HG03442 (cell line): Measurements from ENCODE around the gene KLRF2.

Experiments used
- ATAC-seq: cut with Tn5 transposase; IDR thresholded peaks from one replicate; pipeline ENCODE4 v1.9.1; 2021; ENCODE audit warnings: mild to moderate bottlenecking, moderate library complexity; ENCODE audit not compliant: unreplicated experiment

The KLRF2 gene

DNA sequence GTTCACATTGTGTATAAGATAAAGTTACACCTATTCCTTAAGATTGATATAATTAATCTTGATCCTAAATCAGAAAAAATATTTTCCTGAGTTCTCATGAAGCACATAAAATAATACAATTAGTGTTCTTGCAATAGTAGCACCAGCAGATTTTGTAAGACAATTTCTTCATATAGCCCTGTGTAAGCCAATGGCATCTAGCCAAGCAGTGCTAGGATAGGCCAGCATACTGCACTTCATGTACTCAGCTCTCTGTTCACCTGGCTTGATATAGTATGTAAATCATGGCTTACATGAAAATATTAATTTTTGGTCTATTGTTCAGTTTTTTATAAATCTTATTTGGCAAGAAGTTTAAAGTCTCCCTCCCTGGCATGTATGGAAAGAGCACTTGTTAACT lies 1.9 kb downstream of the KLRF2 start:
- no peak for ATAC-seq

DNA sequence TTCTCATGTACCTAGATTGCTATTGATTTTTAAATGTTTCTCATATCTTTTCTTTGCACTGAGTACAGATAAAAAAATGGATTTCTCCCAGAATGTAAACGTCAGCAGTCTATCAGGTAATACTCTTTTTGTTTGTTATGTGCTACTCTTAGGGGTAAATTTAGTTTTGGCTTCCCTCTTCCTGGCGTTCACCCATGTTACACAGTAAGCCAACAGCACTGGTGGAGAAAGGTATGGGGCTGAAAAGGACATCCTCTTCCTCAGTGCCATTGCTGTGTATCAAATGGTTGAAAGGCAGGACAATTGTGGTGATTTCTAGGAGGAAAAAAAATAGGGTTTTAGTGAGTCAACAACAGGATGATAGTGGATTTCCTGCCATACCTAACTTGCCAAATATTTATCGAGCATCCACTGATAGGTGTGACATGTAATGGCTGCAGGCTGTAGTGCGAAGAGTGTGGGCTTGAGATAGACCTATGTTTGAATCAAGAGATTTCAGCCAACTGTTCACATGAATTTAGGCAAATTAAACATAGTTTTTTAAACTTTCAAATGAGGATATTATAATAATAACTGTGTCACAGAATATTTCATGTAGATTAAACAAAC lies 7.5 kb downstream of the KLRF2 start:
- no peak for ATAC-seq

DNA sequence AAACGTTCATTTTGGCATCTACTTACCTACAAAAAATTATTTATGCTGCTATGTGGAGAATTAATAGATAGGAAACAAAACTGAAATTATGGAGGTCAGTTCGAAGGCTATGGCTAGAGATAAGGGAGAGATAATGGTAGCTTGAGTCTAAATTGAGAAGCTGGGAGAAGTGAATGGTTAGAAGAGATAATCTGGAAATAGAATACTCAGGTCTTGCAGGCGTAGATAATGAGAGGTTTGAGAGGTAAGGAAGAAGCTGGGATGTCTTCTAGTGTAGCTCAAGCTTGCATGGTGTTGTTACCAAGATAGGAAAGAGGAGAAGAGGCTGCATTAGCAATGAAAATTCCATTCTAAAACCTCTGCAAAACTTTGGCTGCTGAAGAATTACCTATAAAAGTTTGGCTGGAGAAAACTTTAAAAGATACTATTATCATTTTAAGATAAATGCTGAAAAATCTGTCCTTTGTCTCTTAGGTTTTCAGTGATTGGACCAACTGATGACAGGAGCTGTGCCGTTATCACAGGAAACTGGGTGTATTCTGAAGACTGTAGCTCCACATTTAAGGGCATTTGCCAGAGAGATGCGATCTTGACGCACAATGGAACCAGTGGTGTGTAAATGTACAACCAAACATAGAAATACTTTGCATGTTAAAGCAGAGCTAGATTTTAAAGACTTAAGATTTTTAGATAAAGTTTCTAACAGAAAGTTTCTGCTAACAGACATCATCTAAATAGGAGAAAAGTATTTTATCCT lies 14.1 kb downstream of the KLRF2 start:
- no peak for ATAC-seq

DNA sequence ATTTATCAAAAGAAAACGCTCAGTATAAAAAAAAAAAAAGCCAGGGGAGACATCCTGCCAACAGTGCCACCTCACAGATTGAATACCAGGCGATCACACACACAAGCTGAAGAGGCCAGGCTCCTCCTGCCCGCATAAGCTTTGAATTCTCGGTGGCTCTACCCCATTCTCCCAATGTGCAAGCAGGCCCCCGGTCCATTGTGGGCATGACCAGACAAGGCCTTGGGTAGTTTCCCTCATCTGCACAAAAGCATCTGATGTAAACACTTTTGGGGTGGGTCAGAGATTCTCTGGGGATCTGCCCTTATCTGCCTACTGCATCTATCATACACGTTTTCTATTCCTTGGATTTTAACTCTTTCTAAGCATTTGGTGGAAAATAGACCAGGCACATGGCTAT lies 16.2 kb downstream of the KLRF2 start:
- no peak for ATAC-seq

DNA sequence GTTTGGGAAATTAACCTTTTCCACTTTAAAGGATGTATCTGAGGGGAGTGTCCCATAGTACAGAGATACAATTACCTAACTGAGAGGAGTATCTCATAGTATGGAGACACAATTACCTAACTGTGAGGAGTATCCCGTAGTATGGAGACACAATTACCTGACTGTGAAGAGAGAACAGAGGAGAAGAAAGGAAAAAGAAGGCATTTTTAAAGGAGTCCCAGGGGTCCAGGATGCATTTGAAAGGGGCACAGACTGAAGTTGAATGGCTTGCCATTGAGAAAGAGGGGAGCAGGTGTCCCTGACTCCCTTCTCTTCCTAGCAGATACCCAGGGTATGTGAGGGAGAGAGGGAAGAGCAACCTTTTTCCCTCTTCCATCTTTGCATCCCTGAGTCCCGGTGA lies 17.9 kb downstream of the KLRF2 start:
- no peak for ATAC-seq

DNA sequence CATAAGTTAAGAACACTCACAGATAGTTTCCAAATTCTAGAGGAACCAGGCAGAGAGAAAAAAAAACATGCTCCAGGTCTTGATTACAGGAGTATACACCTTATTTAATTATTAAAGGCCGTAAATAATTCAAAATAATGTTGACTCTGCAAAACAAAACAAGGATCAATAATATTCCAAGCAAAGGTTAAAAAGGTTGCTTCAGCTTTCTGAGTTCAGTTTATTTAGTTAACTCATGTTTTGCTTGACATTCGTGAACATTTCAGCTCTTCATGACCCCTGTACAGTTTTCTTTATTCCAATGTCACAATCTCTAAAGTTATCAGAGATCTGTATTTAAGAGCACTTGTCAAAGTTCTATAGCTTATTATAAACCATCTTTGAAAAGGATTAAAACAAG lies 19.6 kb downstream of the KLRF2 start:
- ATAC-seq = no peak

DNA sequence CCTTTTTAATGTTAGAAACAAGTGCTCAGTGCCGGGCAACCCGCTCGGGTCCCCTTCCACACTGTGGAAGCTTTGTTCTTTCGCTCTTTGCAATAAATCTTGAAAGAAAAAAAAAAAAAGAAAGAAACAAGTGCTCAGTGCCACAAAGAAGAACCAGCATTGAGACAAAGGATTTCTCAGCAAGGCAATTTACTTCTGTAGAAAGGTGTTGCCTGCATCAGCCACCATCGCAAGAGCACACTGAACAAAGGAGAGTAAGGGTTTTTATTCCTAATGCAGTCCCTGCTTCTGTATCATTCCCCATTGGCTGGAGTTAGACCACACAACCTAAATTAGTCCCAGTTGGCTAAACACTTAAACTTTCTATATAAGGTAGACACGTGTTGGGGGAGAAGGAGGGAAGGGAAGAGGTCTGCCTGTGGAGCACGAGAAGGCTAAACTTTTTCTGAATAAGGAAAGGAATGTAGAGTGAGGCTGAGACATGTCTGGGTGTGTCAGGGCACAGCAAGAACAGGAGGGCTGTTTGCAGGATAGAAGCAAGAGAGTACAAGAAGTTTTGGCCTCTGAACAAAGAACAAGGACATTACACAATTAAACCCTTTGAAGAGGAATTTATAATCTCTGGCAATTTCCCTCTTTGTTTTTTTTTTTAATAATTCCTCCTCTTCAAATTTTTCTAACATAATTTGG lies 21.4 kb downstream of the KLRF2 start:
- ATAC-seq = no peak

DNA sequence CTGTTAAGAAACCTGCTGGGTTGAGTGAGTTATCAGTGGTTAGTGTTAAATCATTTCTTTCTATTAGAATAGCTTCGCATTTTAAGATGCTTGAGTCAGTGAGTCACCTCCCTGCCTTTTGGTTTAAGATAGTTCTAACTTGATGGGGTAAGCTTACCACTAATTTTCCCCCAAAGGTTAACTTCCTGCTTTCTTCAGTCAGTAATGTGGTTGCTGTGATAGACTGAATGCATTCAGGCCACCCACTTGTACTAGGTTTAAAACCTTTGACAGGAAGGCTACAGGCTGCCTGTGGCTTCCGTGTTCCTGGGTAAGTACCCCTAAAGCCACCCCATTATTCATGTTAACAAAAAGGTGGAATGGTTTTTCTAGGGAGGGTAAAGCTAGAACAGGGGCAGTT lies 25.6 kb downstream of the KLRF2 start:
- no peak for ATAC-seq

DNA sequence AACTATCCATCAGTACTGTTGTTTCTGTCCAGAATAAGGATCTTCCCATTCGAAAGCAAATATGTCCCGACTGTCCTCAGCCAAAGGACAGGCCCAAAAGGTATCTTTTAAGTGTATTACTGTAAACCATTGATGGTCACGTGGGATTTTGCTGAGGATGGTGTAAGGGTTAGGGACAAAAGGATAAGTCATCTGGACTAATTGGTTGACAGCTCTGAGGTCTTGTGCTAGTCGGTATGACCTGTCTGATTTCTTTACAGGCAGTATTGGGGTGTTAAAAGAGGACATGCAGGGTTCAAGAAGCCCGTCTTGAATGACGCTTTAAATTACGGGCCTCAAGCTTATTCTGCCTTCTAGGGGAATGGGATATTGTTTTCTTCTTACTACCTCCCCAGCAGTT lies 26.5 kb downstream of the KLRF2 start:
- no peak for ATAC-seq

DNA sequence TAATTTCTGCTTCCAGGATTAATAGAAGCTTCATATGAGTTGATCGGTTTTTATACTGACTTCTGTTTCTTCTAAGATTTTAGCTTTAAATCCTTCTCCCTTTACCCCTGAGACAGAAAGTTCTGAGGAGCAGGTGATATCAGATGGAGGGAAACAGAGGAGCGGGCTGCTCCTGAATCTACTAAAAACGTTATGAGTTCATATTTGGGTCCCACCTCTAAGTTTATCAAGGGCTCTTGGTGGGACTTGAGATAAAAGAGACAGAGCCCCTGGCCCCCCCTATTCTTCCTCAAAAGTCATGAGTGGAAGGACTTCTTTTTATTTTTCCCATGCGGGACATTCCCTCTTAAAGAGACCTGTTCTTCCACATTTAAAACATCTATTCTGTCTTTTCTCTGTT lies 27.1 kb downstream of the KLRF2 start:
- no peak for ATAC-seq

DNA sequence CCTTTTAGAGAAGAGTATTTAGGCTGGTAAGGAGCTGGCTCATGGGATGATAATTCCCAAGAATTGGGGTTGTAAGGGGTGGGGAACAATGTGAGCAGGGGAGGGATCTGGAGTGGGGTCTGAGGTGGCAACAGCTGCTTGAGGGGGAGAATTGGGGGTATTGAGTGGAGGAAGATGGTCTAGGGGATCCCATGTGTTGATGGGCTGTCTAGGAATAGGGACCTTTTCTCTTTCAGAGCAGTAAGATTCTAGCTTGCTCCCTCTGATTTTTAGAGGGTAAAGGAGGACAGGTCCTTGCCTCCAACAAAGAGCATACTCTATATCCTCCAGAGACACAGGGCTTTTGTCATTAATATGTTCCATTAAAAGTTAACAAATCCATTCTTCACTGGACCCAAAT lies 28.4 kb downstream of the KLRF2 start:
- ATAC-seq = no peak

DNA sequence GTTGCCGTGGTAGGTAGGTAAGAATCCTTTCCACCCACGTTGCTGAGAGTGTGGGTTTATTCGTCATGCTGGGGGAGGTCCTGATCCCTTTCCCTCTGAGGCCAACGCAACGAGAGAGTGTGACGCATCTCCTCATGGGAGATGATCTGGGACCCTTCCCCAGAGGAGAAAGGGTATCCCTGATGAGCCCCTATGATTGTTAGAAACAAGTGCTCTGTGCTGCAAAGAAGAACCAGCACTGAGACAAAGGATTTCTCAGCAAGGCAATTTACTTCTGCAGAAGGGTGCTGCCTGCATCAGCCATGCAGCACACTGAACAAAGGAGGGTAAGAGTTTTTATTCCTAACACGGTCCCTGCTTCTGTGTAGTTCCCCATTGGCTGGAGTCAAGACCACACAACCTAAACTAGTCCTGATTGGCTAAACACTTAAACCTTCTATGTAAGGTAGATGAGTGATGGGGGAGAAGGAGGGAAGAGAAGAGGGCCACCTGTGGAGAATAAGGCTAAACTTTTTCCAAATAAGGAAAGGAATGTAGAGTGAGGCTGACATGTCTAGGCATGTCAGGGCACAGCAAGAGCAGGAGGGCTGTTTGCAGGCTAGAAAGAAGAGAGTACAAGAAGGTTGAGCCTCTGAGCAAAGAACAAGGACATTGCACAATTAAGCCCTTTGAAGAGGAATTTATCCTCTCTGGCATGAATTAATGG lies 29.6 kb downstream of the KLRF2 start:
- no peak for ATAC-seq

DNA sequence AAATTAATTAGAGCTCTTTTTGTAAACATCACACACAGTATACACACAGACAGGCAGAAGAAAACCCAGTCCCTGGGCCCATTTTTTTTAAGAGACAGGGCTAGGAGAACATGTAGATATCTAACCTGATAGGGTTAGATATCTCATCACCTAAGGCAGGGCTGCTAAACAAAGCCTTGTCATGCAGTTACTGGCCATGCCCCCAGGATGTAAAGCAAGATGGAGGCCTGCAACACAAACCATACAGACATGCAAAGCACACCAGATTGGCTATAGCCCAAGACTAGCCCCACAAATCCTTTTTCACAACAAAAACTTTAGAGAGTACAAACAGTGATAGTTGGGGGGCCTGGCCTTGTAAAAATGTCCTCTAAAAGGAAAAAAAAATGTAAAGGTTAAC lies 30.4 kb downstream of the KLRF2 start:
- ATAC-seq = no peak

DNA sequence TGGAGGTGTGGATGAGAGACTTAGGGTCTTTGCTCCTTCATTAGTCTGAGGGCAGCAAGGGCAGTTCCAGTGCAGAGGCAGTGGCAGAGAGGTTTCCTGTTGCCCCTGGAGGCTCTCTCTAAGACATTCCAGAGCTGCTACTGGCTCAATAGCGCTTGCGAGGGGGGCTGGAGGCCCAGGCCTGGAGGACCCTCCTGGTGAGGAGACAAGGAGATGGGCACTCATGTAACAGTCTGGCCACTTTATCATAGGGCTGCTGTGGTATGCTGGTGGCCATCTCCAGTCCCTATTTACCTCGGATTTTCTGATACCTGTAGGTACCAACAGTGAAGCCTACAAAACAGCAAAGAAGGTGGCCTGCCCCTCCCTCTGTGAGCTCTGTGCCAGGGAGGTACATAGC lies 38.2 kb downstream of the KLRF2 start:
- no peak for ATAC-seq

DNA sequence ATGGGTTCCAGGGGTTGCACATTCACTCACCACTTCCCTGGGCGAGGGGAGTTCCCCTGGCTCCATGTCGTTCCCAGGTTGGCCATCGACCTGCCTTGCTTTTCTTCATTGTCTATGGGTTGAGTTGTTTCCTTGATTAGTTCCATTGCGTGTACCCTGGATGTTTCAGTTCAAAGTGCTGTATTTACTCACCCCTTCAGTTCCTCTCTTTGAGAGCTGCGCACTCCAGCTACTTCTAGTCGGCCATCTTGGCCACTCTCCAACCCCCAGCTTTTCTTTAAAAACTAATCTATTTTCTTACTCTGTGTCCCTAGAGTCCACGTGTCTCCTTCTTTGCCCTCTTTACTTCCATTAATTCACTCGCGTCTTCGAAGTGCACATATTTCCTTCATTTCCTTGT lies 39.2 kb downstream of the KLRF2 start:
- ATAC-seq = no peak

DNA sequence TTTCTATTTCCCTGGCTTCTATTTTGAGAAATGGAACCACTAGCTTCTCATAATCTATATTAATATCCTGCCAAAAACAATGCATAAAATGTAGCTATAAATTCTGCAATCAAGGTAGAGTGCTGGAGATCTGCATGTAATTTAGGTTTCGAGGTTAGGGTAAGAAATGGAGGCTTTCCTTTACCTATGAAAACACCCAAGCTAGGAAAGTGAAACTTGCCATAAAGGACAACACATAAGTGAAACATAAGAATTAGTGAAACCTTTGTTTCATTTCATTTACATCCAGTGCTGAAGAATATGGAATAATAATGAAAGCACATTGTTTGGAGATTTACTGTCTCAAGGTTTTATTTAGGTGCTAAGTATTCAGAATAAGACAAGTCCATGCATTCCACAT lies 41.1 kb downstream of the KLRF2 start:
- no peak for ATAC-seq

DNA sequence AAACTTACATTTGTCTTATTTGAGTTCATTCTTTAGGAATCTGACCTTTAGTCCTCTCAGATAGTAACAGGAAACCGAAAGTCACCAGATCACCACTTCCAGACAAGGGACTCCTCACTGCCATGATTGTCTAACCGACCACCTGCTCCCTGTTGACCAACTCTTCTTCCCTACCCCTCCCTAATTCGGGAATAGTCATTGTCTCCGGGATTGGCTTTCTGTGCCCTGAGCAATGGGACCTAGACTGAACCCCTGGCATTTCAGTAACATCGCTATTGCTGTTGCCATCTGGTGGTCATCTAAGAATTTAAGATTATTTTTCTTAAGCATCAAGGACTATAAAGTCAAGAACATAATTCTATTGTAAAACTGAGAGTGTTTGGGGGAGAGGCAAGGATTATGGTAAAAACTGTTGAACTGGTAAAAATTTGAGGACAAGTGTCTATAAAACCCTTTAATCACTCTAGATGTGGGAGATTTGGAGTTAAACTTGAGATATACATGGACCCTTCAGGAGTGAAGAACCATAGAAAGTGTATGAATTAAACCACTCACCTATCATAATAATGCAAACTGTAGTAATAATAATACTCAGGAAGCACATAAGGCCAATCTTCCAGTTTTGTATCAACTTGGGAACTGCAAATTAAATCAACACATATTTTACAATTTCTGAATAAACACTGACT lies 44.6 kb downstream of the KLRF2 start:
- ATAC-seq = no peak

DNA sequence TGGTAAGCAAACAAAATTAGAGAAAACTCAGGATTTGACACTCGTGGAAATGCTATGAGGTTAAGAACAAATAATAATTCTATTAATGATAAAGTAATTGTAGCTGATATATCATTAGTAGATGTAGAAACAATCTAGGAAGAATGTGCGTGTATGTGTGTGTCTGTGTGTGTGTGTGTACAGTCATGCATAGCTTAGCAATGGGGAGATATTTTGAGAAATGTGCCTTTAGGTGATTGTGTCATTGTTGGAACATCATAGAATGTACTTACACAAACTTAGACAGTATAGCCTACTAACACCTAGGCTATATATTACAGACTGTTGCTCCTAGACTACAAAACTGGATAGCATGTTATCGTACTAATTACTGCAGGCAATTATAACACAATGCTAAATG lies 45.6 kb downstream of the KLRF2 start:
- ATAC-seq = no peak

DNA sequence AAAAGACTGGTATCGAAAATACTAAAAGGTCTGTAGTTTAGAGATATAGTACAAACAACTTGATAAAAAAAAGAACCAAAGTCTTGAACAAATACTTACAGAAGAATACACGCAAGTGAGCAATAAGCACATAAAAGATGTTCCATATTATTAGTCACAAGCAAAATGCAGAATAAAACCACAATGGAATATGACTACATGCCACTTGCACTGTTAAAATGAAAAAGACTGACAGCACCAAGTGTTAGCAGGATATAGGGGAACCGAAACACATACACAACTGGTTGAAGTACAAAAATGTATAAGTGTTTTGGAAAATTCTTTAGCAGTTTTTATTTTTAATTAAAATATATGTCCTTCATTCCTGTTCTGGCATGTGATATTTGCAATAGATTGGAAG lies 47.3 kb downstream of the KLRF2 start:
- no peak for ATAC-seq

DNA sequence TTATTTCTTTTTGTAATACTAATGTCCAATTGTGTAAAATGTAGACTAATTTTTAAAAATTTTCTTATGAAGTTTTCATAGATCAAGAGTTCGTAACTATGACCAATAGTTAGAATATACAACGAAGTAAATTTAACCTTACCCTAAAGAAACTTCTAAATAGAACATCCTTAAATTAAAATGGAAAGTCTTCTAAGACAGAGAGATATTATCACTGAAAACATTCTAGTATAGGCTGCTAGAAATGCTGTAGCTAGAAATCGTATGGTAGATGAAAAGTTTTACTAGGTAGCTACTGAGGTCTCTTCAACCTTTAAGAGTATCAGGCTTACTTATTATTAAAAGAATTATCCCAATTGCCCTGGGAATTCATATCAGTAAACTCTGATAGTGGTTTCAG lies 50.0 kb downstream of the KLRF2 start:
- ATAC-seq = no peak

DNA sequence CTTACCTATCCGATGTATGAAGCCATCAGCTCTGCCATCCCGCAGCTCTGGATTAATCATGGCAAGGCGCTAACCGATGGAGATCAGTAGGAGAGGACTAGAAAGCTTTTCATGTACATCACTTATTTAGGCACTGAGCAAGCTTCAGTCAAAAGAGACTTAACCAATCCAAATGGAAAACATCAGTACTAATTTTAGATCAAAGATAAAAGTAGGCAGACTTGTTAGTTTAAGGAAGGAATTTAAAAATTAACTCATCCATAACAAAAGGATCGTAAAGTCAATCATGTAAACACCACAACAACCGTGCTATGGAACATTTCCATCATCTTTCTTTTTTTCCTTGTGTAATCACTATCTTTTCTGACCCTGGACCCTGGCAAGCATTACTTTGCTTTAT lies 51.0 kb downstream of the KLRF2 start, which contains the start of gene CLEC2A:
Gene CLEC2A, minus strand, starts transcription at position 101 of the 400 bp plus-strand sequence. Its CDS starts 41 bp downstream, at position 60.
- no peak for ATAC-seq
